WTC11 (cell line): ENCODE results near the gene RD3L. TPM values are rescaled to one million over a fixed set of nuclear protein-coding genes. Genes with fewer than 3 reads are reported as not detected.

ENCODE experiments used
- ATAC-seq: fragments of 200-7000 bp; cut with Tn5 transposase; 2 replicates; pipeline ENCODE4 v1.10.0; 2021; ENCODE audit warnings: mild to moderate bottlenecking, moderate library complexity
- CTCF ChIA-PET: fragments of 300-600 bp; sonication (Branson Sonifier 250); formaldehyde crosslinking; loops from one replicate; lab custom pipeline; 2021; ENCODE audit warnings: antibody characterized with exemption; lab: Charles Lee
- POLR2A ChIA-PET: fragments of 350-600 bp; sonication (Branson Sonifier 250); formaldehyde crosslinking; loops from one replicate; lab custom pipeline; 2021; ENCODE audit warnings: antibody characterized with exemption; lab: Charles Lee
- DNase-seq: peaks from one replicate; pipeline ENCODE4 v3.0.0; 2021; ENCODE audit warnings: low spot score
- H3K27ac Mint-ChIP-seq: 2 replicates; pipeline ENCODE4 v1.8.0; 2021; ENCODE audit warnings: mixed read lengths
- H3K27me3 Mint-ChIP-seq: 2 replicates; pipeline ENCODE4 v1.8.0; 2021; ENCODE audit warnings: low read depth, mild to moderate bottlenecking, moderate library complexity, mixed read lengths
- H3K36me3 Mint-ChIP-seq: 2 replicates; pipeline ENCODE4 v1.8.0; 2021; ENCODE audit warnings: mixed read lengths
- H3K4me1 Mint-ChIP-seq: 2 replicates; pipeline ENCODE4 v1.8.0; 2022; ENCODE audit warnings: mixed read lengths
- H3K4me3 Mint-ChIP-seq: 2 replicates; pipeline ENCODE4 v1.8.0; 2021; ENCODE audit warnings: mild to moderate bottlenecking, moderate library complexity, mixed read lengths
- H3K9me3 Mint-ChIP-seq: 2 replicates; pipeline ENCODE4 v1.8.0; 2021; ENCODE audit warnings: mixed read lengths
- AFF4 ChIP-seq: sonication (generic); formaldehyde crosslinking; IDR thresholded peaks from 2 replicates; pipeline ENCODE4 v1.8.1; 2023; ENCODE audit warnings: mild to moderate bottlenecking, missing genetic modification reagents, borderline replicate concordance
- CBFB ChIP-seq: sonication (generic); formaldehyde crosslinking; IDR thresholded peaks from 2 replicates; pipeline ENCODE4 v1.8.1; 2022; ENCODE audit warnings: mild to moderate bottlenecking, low read depth, missing genetic modification reagents
- CDX4 ChIP-seq: fragments of 250-450 bp; sonication (Bioruptor Pico); IDR thresholded peaks from 2 replicates; pipeline ENCODE4 v1.9.0; 2021; ENCODE audit warnings: moderate library complexity, mild to moderate bottlenecking, inconsistent platforms, borderline replicate concordance
- E2F5 ChIP-seq: sonication (generic); formaldehyde crosslinking; IDR thresholded peaks from 2 replicates; pipeline ENCODE4 v1.8.1; 2022; ENCODE audit warnings: mild to moderate bottlenecking, moderate library complexity, missing genetic modification reagents
- FOXJ3 ChIP-seq: sonication (generic); formaldehyde crosslinking; IDR thresholded peaks from 2 replicates; pipeline ENCODE4 v1.9.0; 2021; ENCODE audit warnings: missing genetic modification reagents, mild to moderate bottlenecking, borderline replicate concordance
- GABPB1 ChIP-seq: sonication (generic); formaldehyde crosslinking; IDR thresholded peaks from 2 replicates; pipeline ENCODE4 v1.8.1; 2023; ENCODE audit warnings: mild to moderate bottlenecking, missing genetic modification reagents
- IRF2 ChIP-seq: sonication (generic); formaldehyde crosslinking; IDR thresholded peaks from 2 replicates; pipeline ENCODE4 v1.8.0; 2022; ENCODE audit warnings: low read depth, missing genetic modification reagents, borderline replicate concordance
- KAT7 ChIP-seq: sonication (generic); formaldehyde crosslinking; IDR thresholded peaks from 2 replicates; pipeline ENCODE4 v1.8.1; 2023; ENCODE audit warnings: missing genetic modification reagents, mild to moderate bottlenecking, borderline replicate concordance
- NR1H2 ChIP-seq: sonication (generic); formaldehyde crosslinking; IDR thresholded peaks from 2 replicates; pipeline ENCODE4 v1.9.0; 2021; ENCODE audit warnings: mild to moderate bottlenecking, moderate library complexity, missing genetic modification reagents
- PRDM15 ChIP-seq: sonication (generic); formaldehyde crosslinking; IDR thresholded peaks from 2 replicates; pipeline ENCODE4 v1.8.0; 2022; ENCODE audit warnings: missing genetic modification reagents
- RELA ChIP-seq: sonication (generic); formaldehyde crosslinking; IDR thresholded peaks from 2 replicates; pipeline ENCODE4 v1.8.1; 2022; ENCODE audit warnings: missing genetic modification reagents, mild to moderate bottlenecking, borderline replicate concordance
- RORB ChIP-seq: fragments of 250-450 bp; sonication (Bioruptor Pico); IDR thresholded peaks from 2 replicates; pipeline ENCODE4 v1.9.0; 2021; ENCODE audit warnings: mild to moderate bottlenecking
- USF1 ChIP-seq: sonication (generic); formaldehyde crosslinking; IDR thresholded peaks from 2 replicates; pipeline ENCODE4 v1.8.0; 2022; ENCODE audit warnings: mild to moderate bottlenecking, missing genetic modification reagents
- ZMAT4 ChIP-seq: fragments of 250-450 bp; sonication (Bioruptor Pico); IDR thresholded peaks from 2 replicates; pipeline ENCODE4 v1.9.0; 2021; ENCODE audit warnings: mild to moderate bottlenecking
- ZNF121 ChIP-seq: sonication (generic); formaldehyde crosslinking; IDR thresholded peaks from 2 replicates; pipeline ENCODE4 v1.8.0; 2023; ENCODE audit warnings: missing genetic modification reagents
- ZNF263 ChIP-seq: sonication (generic); formaldehyde crosslinking; IDR thresholded peaks from 2 replicates; pipeline ENCODE4 v1.8.1; 2022; ENCODE audit warnings: low read depth, mild to moderate bottlenecking, moderate library complexity, missing genetic modification reagents
- ZNF671 ChIP-seq: fragments of 250-450 bp; sonication (Bioruptor Pico); IDR thresholded peaks from 2 replicates; pipeline ENCODE4 v1.8.0; 2021; ENCODE audit warnings: mild to moderate bottlenecking
- total RNA-seq: library from RNA; stranded (reverse); gene quantifications from 3 replicates; pipeline ENCODE4 v1.2.3, GENCODE V29; 2021

Gene RD3L
- total RNA-seq, 1 experiment from 2014 or later: not detected

- Mint-ChIP-seq H3K9me3 (no peaks in the 10 kb centered on the region), H3K27me3 (no peaks in the 10 kb centered on the region), H3K36me3 (no peaks in the 10 kb centered on the region), H3K27ac (peak overlapping the region; percentile 58; the same call in 1 of the 2 replicates), H3K4me3 (no peak overlapping the region), H3K4me1 (peaks cover 14% of the 10 kb centered on the region)
- ATAC-seq: peak; percentile 67
- no peak for TF ChIP-seq ZNF263 (CRISPR knock-in tag)
- no peak for TF ChIP-seq CBFB (CRISPR knock-in tag)
- TF ChIP-seq NR1H2: no peak
- no peak for TF ChIP-seq ZNF121
- TF ChIP-seq CDX4 (CRISPR knock-in tag): no peak
- no peak for TF ChIP-seq AFF4 (CRISPR knock-in tag)
- TF ChIP-seq KAT7 (CRISPR knock-in tag): no peak
- TF ChIP-seq RELA (CRISPR knock-in tag): no peak
- DNase-seq: peak; percentile 61
- CTCF ChIA-PET: interaction anchor here (0.6 to 2.9 kb wide), 24 partner anchors 12 to 188 kb away, joined by 3 to 24 read pairs (median 4); partner anchors contain the start of genes PPP1R13B and RD3L
- POLR2A ChIA-PET: no interaction called here
These were observed 36.4 kb downstream of the RD3L start for GRCh38 chr14:103905842-103906456.

- ChIA-PET CTCF (interaction anchor here (0.6 to 2.9 kb wide), 5 partner anchors 20 to 173 kb away, joined by 4 to 24 read pairs (median 7); partner anchors contain the start of gene RD3L), POLR2A (no interaction called here)
- Mint-ChIP-seq H3K4me1 (peaks cover 2% of the 10 kb centered on the region), H3K4me3 (no peak overlapping the region), H3K27ac (no peak overlapping the region), H3K27me3 (no peaks in the 10 kb centered on the region), H3K36me3 (no peaks in the 10 kb centered on the region), H3K9me3 (no peaks in the 10 kb centered on the region)
- no peak for ATAC-seq
- DNase-seq: no peak
- TF ChIP-seq PRDM15 (CRISPR knock-in tag) (no peak), CBFB (CRISPR knock-in tag) (no peak), IRF2 (CRISPR knock-in tag) (no peak), RORB (CRISPR knock-in tag) (no peak), FOXJ3 (CRISPR knock-in tag) (no peak), ZNF671 (CRISPR knock-in tag) (no peak), CDX4 (CRISPR knock-in tag) (no peak), ZMAT4 (no peak), E2F5 (no peak), AFF4 (CRISPR knock-in tag) (no peak), GABPB1 (CRISPR knock-in tag) (no peak), USF1 (CRISPR knock-in tag) (no peak)
These were observed 37.7 kb downstream of the RD3L start for GRCh38 chr14:103904493-103905107.
